Frontal cortex (tissue), 4 donors: ENCODE results near the gene COG8. TPM values are rescaled to one million over a fixed set of nuclear protein-coding genes. Genes with fewer than 3 reads are reported as not detected.
A peak's percentile ranks its signal among the peaks of the same experiment; 100 is the strongest.

Experiments
- DNase-seq, 2 donors: peaks; one replicate each; pipeline ENCODE4 v3.0.0; 2012; ENCODE audit warnings: low spot score in 2 of 2
- FAIRE-seq: peaks from 2 replicates; lab custom pipeline; 2012; peaks lifted over from hg19 to GRCh38; lab: Jason Lieb, UNC
- total RNA-seq: library from RNA; depleted of rRNA; stranded (reverse); fragments of >200 nt; gene quantifications from one replicate; pipeline ENCODE4 v1.2.3, GENCODE V29; 2014
- donor health status: control.
- donor health status: control.
- donor health status: control.

Gene COG8
- total RNA-seq, 1 donor from 2014 or later, result 41.6 TPM

DNA sequence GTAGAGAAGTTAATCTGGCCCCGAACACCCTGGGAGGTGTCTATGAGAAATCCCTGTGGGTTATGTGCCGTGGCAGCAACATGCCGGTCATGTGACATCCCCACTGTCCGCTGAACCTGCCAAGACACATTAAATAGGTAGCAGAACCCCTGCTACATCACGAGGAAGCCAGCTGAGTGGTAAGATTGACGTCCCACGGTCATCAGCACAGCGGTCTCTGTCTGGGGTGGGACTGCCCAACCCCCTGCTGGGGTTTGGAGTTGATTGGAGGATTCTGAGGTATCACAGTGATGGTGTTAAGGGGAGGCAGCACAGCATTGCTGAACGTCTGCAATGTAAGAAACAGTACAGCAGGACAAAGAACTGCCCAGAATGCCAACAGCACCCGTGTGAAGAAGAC lies 10.2 kb upstream of the COG8 start:
- DNase-seq (no peak), FAIRE-seq (no peak)

DNA sequence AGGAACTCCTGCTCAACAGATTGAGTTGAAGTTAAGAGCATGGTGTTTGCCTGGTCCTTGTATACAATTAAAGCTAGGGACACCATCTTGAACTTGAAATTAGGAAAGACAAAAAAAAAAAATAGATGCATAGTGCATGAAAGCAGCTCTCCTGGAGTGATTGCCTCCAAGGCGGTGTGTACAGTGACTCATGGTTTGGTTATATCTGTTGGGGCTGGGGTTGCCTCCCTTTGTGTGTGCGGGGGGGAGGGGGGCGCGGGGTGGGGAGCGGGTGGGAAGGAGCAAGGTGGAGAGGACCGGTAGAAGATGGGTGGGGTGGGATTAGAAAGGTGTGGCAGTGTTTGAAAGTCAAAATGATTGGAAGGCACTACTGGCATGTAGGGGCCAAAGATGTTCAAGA lies 8.9 kb upstream of the COG8 start:
- no peak for FAIRE-seq
- DNase-seq, result no peak

GRCh38 chr16:69346683-69347082 lies 7.3 kb upstream of the COG8 start:
- DNase-seq (no peak), FAIRE-seq (no peak)

- no peak for DNase-seq
- FAIRE-seq, result no peak
Observed at GRCh38 chr16:69345923-69346322, 6.6 kb upstream of the COG8 start.

- DNase-seq, result no peak
- FAIRE-seq, result no peak
Observed at GRCh38 chr16:69344171-69344570, 4.8 kb upstream of the COG8 start.

- FAIRE-seq (no peak), DNase-seq (no peak)
Observed at GRCh38 chr16:69340095-69340644, 806 bp upstream of the COG8 start.

- no peak for FAIRE-seq
- peak in 1 of 2 donors; percentile 56 for DNase-seq
Observed at GRCh38 chr16:69338557-69339288, 641 bp downstream of the COG8 start.

DNA sequence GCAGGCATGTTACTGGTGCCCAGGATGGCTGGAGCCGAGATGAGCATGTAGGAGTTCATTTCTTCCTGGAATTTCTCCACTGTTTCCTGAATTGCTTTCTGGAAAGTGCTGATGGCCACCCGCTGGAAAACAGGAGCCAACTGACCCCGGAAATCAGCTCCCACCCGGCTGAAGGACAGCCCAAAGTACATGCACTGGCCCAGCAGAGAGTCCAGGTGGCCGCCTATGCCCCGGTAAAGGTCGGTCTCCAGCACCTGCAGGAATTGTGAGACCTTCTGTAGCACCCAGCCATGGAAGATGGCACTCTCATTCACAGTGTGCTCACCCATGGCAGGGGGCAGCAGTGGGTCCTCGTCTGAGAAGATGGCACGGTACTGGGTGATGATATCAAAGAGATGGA lies 4.7 kb downstream of the COG8 start:
- DNase-seq (no peak), FAIRE-seq (no peak)

DNA sequence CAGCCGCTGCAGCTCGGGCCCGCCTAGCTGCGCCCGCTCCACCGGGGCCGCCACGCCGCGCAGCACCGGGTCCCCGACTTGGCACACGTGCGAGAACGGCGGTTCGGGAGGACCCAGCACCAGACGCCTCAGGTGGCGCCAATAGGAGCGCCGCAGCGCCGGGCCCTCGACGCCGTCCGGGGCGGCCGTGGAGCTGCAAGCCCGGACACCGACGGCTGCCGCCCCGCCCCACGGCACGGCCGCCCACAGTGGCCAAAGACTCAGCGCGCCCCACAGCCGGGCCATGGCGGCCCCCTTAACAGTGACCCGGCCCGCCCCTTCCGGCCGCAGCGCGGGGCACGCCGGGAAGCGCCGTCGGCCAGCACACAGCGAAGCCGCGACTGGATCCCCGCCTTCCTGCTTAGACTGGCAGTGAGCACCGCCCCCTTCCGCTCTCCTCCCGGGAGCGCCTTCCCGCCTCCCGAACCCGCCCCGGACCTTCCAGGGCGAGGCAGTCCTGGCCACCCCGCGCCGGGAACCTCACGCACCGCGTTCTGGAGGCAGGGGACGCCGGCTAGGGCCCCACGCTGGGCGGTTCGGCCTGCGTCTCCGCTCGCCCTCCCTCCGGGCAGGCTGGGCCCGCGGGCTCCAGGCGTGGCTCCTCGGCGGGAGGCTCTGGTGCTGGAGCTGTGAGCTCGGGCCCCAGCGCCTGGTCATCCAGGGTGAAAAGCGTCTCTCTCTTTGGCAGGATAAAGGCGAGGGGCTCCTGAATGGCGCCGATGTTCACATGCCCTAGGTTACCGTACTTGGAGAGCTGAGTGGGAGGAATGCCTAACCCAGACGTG lies 8.9 kb downstream of the COG8 start, which contains the start of gene PDF:
TSS of gene PDF (minus strand) at position 303 of the 824 bp plus-strand sequence. CDS start at position 285, 18 bp downstream.
- FAIRE-seq (no peak), DNase-seq (peak; percentile 98)

DNA sequence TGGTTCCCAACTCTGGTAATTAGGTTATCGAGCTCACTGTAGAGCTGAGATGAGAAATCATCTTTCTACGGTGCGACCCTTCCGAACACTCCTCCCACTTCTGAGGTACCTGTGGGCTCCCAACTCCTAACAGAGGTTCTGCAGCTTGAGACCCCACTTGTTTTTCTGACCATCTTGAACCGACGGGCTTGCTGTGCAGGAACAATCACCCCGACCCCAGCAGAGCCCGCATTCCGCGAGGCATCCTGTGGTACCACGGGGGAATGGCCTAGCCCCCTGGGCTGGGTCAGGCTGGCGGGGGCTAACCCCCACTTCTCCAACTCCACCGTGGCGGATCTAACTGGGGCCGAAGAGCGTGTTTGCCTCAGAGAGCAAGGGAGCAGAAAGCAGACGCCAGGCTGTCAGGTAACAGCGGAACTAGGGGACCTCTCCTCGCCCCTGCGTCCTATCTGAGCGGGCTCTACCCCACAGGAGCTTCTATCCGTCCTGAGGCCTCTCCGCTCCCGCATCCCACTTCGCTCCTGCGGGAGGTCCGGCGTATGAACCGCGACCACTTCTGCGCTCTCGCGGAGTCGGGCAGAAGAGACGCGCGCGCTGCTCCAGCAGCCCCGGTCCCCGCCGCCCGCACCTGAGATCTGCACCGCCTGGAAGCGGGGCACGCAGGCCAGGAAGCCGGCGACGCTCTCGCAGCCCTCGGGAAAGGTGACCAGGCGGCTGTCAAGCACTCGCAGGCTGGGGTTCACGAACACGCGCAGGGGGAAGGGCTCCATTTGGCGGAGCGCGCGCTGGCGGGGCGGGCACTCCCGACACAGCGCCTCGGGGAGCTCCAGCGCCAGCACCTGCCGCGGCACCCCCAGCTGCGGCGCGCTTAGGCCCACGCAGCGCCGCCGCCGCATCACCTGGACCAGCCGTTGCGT lies 9.7 kb downstream of the COG8 start:
- DNase-seq, result no peak
- no peak for FAIRE-seq

DNA sequence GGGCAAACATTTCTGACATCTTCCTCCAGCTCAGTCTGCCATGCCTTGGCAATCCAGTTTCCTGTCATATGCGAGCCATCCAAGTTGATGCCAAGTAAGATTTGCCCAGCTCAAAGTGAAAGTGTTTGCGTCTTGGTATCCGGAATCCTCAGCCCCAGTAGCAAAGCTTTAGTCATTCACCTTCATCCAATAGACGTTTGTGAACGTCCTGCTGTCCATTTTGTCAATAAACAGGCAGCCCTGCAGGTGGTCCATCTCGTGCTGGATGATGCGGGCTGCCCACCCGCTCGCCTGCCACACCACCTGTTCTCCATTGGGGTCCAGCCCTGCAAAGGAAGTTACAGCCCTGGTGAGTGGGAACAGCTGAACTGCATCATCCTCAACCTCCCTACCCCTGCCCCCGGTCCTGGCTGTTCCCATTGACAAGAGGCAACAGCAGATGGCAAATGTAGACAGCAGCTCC lies 10.5 kb downstream of the COG8 start:
- FAIRE-seq (no peak), DNase-seq (no peak)

DNA sequence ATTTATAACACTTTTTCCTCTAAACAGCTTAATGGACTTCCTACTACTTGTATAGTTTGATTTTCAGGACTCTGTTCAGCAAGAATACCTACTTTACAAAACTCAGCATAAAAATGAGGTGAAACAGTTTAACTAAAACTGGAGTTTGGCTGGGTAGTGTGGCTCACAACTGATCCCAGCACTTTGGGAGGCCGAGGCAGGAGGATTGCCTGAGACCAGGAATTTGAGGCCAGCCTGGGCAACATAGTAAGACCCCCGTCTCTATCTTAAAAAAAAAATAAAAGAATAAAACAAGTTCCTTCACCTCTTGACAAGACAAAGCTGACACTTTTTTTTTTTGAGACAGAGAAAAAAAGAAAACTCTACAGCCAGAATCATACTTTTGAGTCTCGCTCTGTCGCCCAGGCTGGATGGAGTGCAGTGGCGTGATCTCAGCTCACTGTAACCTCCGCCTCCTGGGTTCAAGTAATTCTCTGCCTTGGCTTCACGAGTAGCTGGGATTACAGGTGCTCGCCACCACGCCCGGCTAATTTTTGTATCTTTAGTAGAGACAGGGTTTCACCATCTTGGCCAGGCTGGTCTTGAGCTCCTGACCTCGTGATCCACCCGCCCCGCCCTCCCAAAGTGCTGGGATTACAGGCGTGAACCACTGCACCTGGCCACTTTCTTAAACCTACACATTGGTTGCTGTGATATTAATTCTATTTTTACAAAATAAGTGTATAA lies 11.6 kb downstream of the COG8 start:
- no peak for FAIRE-seq
- no peak for DNase-seq

DNA sequence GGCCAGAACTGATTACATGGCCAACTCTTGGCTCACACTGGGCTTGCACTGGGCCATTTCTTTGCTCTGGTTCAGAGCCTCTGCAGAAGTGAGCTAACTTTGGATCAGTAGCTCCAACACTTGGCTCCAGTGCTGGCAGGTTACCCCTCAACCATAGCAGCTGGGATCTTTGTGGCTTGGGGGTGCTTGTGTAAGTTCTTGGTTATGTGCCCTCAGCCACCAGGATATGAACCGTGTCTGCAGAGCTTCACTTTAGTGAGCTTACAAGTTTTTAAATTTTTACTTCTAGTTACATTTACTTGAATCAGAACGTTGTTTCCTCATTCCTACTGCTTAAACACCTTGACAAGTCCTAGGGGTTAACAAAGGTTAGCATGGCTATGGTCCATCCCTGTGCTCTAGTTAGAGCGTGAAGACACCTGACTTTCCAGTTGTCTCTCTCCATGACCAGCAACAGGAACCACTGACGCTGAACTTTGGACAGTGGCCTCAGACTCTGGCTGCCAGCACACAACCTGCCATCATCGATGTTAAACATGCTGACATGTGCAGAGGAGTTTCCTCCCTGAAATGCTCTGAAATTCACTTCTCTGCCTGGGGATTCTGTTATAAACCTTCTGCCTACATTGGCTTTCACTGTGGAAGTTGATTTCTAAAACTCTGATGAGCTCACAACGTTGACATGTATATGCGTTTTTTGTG lies 13.0 kb downstream of the COG8 start:
- FAIRE-seq, result no peak

GRCh38 chr16:69325784-69326171 lies 13.6 kb downstream of the COG8 start:
- DNase-seq, result no peak
- no peak for FAIRE-seq

More for the DNA sequence above, 13.0 kb downstream of the COG8 start:
- no peak for DNase-seq

GRCh38 chr16:69324585-69325253 lies 14.6 kb downstream of the COG8 start:
- FAIRE-seq, result no peak
- DNase-seq, result no peak

- FAIRE-seq (no peak), DNase-seq (no peak)
Observed at GRCh38 chr16:69324013-69324531, 15.3 kb downstream of the COG8 start.

DNA sequence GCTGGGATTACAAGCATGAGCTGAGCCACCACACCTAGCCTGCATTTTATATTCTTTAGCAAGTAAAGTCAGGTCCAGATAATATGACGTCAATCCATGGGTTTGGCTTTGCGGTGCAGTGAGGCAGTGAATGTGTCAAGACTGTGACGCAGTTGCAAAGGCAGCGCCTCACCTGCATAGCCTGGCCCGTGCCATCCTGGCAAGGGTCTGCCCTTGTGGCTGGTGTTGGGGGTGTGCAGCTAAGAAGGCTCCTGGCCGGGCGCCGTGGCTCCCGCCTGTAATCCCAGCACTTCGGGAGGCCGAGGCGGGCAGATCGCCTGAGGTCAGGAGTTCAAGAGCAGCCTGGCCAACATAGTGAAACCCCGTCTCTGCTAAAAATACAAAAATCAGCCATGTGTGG lies 15.9 kb downstream of the COG8 start:
- DNase-seq (no peak), FAIRE-seq (no peak)

- no peak for DNase-seq
- FAIRE-seq, result no peak
Observed at GRCh38 chr16:69322343-69322742, 17.0 kb downstream of the COG8 start.
